Esophagus muscularis mucosa (tissue), 4 donors: ENCODE data around the gene OPN1SW. TPM values are rescaled to one million over a fixed set of nuclear protein-coding genes. Genes with fewer than 3 reads are reported as not detected.

Source experiments
- DNase-seq: peaks from one replicate; pipeline ENCODE4 v3.0.0-alpha.2; 2017; ENCODE audit errors: extremely low spot score
- H3K27ac ChIP-seq, 4 donors: fragments of 200-600 bp; sonication (generic); replicated peaks in 1 of 4; 1 replicate in 3 of 4; 2 replicates in 1 of 4; pipeline ENCODE4 v1.5.1; 2016 to 2019; ENCODE audit warnings: mild to moderate bottlenecking in 1 of 4
- H3K27me3 ChIP-seq, 4 donors: fragments of 200-600 bp; sonication (generic); one replicate each; pipeline versions ENCODE4 v1.5.1 to v1.6.0; 2016 to 2019
- H3K36me3 ChIP-seq, 4 donors: fragments of 200-600 bp; sonication (generic); one replicate each; pipeline ENCODE4 v1.5.1; 2016 to 2019
- H3K4me1 ChIP-seq, 4 donors: fragments of 200-600 bp; sonication (generic); one replicate each; pipeline ENCODE4 v1.5.1; 2016 to 2019
- H3K4me3 ChIP-seq, 4 donors: fragments of 200-600 bp; sonication (generic); 1 replicate in 2 of 4; 2 replicates in 2 of 4; pipeline ENCODE4 v1.5.1; 2016 to 2019; ENCODE audit warnings: mild to moderate bottlenecking in 4 of 4, moderate library complexity in 1 of 4
- H3K9me3 ChIP-seq, 4 donors: fragments of 200-600 bp; sonication (generic); 1 replicate in 3 of 4; 2 replicates in 1 of 4; pipeline ENCODE4 v1.5.1; 2016 to 2019
- CTCF ChIP-seq, 3 experiments: fragments of 200-600 bp in 2 of 3; fragments of 450-650 bp in 1 of 3; sonication (generic) in 2 of 3; IDR thresholded peaks; one replicate each; pipeline ENCODE4 v1.5.1; 2017 to 2019; ENCODE audit warnings: antibody characterized with exemption in 3 of 3, mild to moderate bottlenecking in 2 of 3, moderate library complexity in 1 of 3
- EP300 ChIP-seq: sonication (generic); formaldehyde crosslinking; IDR thresholded peaks from one replicate; pipeline ENCODE4 v1.6.1; 2017; ENCODE audit warnings: antibody characterized with exemption
- POLR2A ChIP-seq: fragments of 450-650 bp; IDR thresholded peaks from one replicate; pipeline ENCODE4 v1.6.1; 2017; ENCODE audit warnings: antibody characterized with exemption, moderate library complexity, mild to moderate bottlenecking, low read depth
- POLR2AphosphoS5 ChIP-seq, 2 donors: sonication (generic); formaldehyde crosslinking; IDR thresholded peaks; one replicate each; pipeline ENCODE4 v1.6.1; 2017; ENCODE audit warnings: antibody characterized with exemption in 2 of 2
- WGBS: methylation state at CpG from one replicate; pipeline ENCODE4 v1.1.5; 2018; 5-methylcytosine and 5-hydroxymethylcytosine counted together
- intact Hi-C: fragments of 100-400 bp; cut with DNase I; formaldehyde crosslinking; loops from one replicate; pipeline ENCODE4 v1.15.1; 2023
- total RNA-seq, 4 donors: library from RNA; depleted of rRNA; stranded (reverse); fragments of >200 nt; gene quantifications; one replicate each; pipeline versions ENCODE4 v1.1.0 to v1.2.1, GENCODE V29; 2016

OPN1SW gene, protein sequence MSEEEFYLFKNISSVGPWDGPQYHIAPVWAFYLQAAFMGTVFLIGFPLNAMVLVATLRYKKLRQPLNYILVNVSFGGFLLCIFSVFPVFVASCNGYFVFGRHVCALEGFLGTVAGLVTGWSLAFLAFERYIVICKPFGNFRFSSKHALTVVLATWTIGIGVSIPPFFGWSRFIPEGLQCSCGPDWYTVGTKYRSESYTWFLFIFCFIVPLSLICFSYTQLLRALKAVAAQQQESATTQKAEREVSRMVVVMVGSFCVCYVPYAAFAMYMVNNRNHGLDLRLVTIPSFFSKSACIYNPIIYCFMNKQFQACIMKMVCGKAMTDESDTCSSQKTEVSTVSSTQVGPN
- total RNA-seq, result not detected

DNA sequence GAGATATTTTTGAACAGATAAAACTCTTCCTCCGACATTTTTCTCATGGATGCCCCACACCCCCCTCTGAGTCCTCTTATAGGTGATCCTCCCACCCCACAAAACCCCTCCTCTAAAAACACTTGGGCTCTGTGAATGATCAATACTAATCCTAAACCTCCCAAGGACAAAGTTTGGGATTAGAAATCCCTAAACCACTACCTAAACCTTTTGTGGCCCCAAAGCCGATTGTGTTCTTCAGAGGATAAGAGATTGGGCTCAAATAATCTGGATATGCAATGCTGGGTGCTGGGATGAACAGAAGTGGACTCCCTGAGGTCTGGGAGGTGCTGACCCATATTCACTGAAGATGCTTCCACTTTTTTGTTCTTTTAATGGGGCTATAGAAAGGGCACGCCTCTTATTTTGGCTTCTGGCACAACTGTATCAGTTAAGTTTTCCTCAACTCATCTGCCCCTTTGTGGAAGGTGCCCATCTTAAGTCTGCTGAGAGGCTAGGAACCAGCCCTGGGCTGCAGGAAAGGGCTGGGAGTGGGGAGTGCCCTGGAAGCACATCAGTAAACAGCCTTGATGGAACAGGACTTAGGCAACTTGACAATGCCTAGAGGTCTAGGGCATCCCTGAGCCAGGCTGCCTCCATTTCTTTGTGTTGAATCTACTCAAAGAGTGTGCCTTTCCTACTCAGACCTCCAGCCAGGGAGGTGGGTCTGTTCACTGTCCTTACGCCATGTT lies at the start of gene OPN1SW:
OPN1SW (minus strand) TSS at position 51 of the 731 bp plus-strand sequence; CDS start at position 38, 13 bp downstream.
- H3K27me3 ChIP-seq, result no peaks in the 10 kb centered on the region
- no peak for DNase-seq
- no peak within 1 kb of the TSS for H3K4me3 ChIP-seq
- TF ChIP-seq POLR2AphosphoS5 (IDR thresholded peaks at IDR 0.05) (no peak), CTCF (IDR thresholded peaks at IDR 0.05) (no peak), POLR2A (no peak), EP300 (no peak)
- 96% methylated on average over 4 of the region's 4 CpGs for WGBS
- peaks cover 0 to 9% (median 6%) of the 10 kb centered on the region in 4 donors for H3K9me3 ChIP-seq
- H3K4me1 ChIP-seq, result peaks cover 0 to 4% (median 3%) of the 10 kb centered on the region in 4 donors
- intact Hi-C loops, result no loop called here
- H3K27ac ChIP-seq, result no peak within 1 kb of the TSS
- peaks cover 5 to 30% (median 16%) of the 10 kb centered on the region in 4 donors for H3K36me3 ChIP-seq

GRCh38 chr7:128821724-128822123 lies 46.1 kb upstream of the OPN1SW start:
- Histone ChIP-seq H3K4me3 (no peak overlapping the region), H3K36me3 (no peaks in the 10 kb centered on the region), H3K27ac (no peak overlapping the region), H3K27me3 (no peaks in the 10 kb centered on the region), H3K9me3 (no peaks in the 10 kb centered on the region), H3K4me1 (peaks cover 0 to 3% (median 0%) of the 10 kb centered on the region in 4 donors)
- DNase-seq, result no peak
- intact Hi-C loops, result no loop called here
- 89% methylated on average over 1 of the region's 4 CpGs for WGBS
- no peak for TF ChIP-seq CTCF (IDR thresholded peaks at IDR 0.05)
- TF ChIP-seq EP300, result no peak
- no peak for TF ChIP-seq POLR2AphosphoS5 (IDR thresholded peaks at IDR 0.05)
- TF ChIP-seq POLR2A, result no peak

DNA sequence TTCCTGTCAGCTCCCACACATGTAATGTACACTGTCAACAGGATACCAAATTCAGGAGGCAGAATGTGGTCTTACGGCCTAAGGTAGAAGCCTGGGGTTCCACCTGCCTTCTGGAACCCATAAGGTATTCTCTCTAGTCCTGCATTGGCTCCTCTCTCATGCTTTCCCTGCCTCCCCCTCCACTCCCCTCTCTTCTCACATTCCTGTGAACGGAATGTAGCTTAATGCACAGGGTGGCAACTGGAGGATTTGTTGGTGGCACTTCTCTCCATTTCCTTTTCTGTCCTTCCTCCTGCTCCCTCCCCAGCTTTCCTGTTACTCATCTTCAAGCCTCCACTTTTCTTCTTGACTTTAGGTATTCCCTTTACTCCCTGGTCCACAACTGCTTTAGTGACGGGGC lies 43.1 kb upstream of the OPN1SW start:
- Histone ChIP-seq H3K4me3 (no peak overlapping the region), H3K4me1 (no peaks in the 10 kb centered on the region), H3K9me3 (no peaks in the 10 kb centered on the region), H3K27ac (no peak overlapping the region), H3K36me3 (no peaks in the 10 kb centered on the region), H3K27me3 (no peaks in the 10 kb centered on the region)
- DNase-seq, result no peak
- no peak for TF ChIP-seq EP300
- no peak for TF ChIP-seq POLR2A
- no peak for TF ChIP-seq CTCF (IDR thresholded peaks at IDR 0.05)
- TF ChIP-seq POLR2AphosphoS5 (IDR thresholded peaks at IDR 0.05), result no peak
- 80% methylated on average over 3 of the region's 3 CpGs for WGBS
- intact Hi-C loops, result no loop called here

DNA sequence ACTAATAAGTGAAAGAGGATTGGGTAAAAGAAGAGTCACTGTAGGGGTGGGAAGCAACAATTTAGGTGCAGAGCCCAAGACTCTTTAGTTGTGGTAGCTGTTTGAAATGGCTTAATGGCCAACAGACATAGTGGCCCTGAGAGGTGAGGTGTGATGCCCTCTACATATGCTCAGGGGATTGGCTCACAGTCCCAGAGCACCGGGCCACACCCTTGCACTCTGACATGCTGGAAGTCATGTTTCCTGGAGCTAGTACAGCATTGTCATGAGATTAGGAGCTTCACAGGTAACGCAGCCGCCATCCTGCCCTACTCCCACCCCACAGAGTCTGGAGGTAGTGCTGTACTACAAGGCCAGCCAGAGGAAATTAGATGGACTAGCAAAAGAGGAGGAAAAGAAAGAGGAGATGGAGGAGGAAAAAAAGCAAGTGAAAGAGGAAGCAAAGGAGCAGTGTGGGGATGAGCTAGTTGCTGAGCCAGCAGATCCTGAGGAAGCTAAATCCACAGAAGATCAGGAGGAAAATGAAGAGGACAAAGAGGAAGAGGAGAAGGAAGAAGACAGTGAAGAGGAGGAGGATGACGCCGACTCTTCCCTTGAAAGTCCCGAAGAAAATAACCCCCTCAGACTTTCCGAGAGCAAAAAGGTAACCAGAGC lies 39.8 kb upstream of the OPN1SW start:
- Histone ChIP-seq H3K36me3 (no peaks in the 10 kb centered on the region), H3K4me3 (no peak overlapping the region), H3K4me1 (peaks cover 0 to 5% (median 0%) of the 10 kb centered on the region in 4 donors), H3K27ac (no peak overlapping the region), H3K27me3 (no peaks in the 10 kb centered on the region), H3K9me3 (no peaks in the 10 kb centered on the region)
- DNase-seq, result no peak
- intact Hi-C loops, result no loop called here
- WGBS, result 87% methylated on average over 7 of the region's 7 CpGs
- TF ChIP-seq EP300, result no peak
- TF ChIP-seq POLR2A, result no peak
- no peak for TF ChIP-seq POLR2AphosphoS5 (IDR thresholded peaks at IDR 0.05)
- no peak for TF ChIP-seq CTCF (IDR thresholded peaks at IDR 0.05)
